NK-92 treated with Interleukin-12 subunit alpha and Interleukin-12 subunit beta, amount 100 ng/mL, for 24 hours (cell line): ENCODE data around the gene AFF4.

Experiments used
- DNase-seq: peaks from one replicate; lab custom pipeline; 2025; lab: John Stamatoyannopoulos, UW

AFF4 gene

GRCh38 chr5:132826424-132827082 lies 136.9 kb downstream of the AFF4 start:
- DNase-seq: no peak

- DNase-seq: no peak
Observed at GRCh38 chr5:132825834-132826391, 137.5 kb downstream of the AFF4 start.
